Gastrocnemius medialis (tissue), 4 donors: Measurements from ENCODE around the gene TMEM218. TPM values are rescaled to one million over a fixed set of nuclear protein-coding genes. Genes with fewer than 3 reads are reported as not detected.

ENCODE experiments used
- ATAC-seq, 2 donors: fragments of 150-250 bp; one replicate each; pipeline ENCODE4 v1.9.1; 2016
- DNase-seq, 2 donors: peaks; one replicate each; pipeline ENCODE4 v3.0.0-alpha.2; 2019
- H3K27ac ChIP-seq, 4 donors: fragments of 200-600 bp; sonication (generic); 1 replicate in 1 of 4; 2 replicates in 3 of 4; pipeline ENCODE4 v1.5.1; 2016 to 2018; ENCODE audit warnings: mild to moderate bottlenecking in 2 of 4, moderate library complexity in 1 of 4
- H3K27me3 ChIP-seq, 3 donors: fragments of 200-600 bp; sonication (generic) in 2 of 3; 1 replicate in 1 of 3; 2 replicates in 2 of 3; pipeline versions ENCODE4 v1.5.1 to v1.6.0; 2016 to 2019; ENCODE audit warnings: mild to moderate bottlenecking in 1 of 3, moderate library complexity in 1 of 3
- H3K36me3 ChIP-seq, 2 donors: fragments of 200-600 bp; sonication (generic) in 1 of 2; one replicate each; pipeline ENCODE4 v1.5.1; 2017 to 2018
- H3K4me1 ChIP-seq, 2 donors: fragments of 200-600 bp; sonication (generic) in 1 of 2; one replicate each; pipeline ENCODE4 v1.5.1; 2016 to 2017; ENCODE audit warnings: mild to moderate bottlenecking in 2 of 2
- H3K4me3 ChIP-seq, 4 donors: fragments of 200-600 bp; sonication (generic) in 3 of 4; 1 replicate in 1 of 4; 2 replicates in 3 of 4; pipeline ENCODE4 v1.5.1; 2016 to 2019; ENCODE audit warnings: mild to moderate bottlenecking in 2 of 4
- H3K9me3 ChIP-seq, 3 donors: fragments of 200-600 bp; sonication (generic) in 2 of 3; 1 replicate in 1 of 3; 2 replicates in 2 of 3; pipeline ENCODE4 v1.5.1; 2016 to 2019
- POLR2A ChIP-seq, 2 donors: fragments of 450-650 bp; IDR thresholded peaks; one replicate each; pipeline ENCODE4 v1.6.1; 2017; ENCODE audit warnings: antibody characterized with exemption in 2 of 2, mild to moderate bottlenecking in 2 of 2, moderate library complexity in 2 of 2
- in situ Hi-C, 4 donors: fragments of 200-750 bp; cut with MboI; loops; one replicate each; pipeline versions ENCODE4 v1.15.0 to v1.8.0; 2017; ENCODE audit warnings: low sequenced_read_pairs in 4 of 4
- intact Hi-C: fragments of 100-400 bp; cut with DNase I; formaldehyde crosslinking; loops from one replicate; pipeline ENCODE4 v1.15.1; 2023; ENCODE audit warnings: low total_unique reads
- total RNA-seq, 4 donors: library from RNA; depleted of rRNA; stranded (reverse); fragments of >200 nt; gene quantifications; one replicate each; pipeline versions ENCODE4 v1.1.0 to v1.2.3, GENCODE V29; 2016
- TF ChIP-seq, protein P1 (sequence below), 5 experiments: fragments of 450-650 bp in 3 of 5; fragments of 200-600 bp in 2 of 5; sonication (generic) in 2 of 5; IDR thresholded peaks in 4 of 5; conservative IDR thresholded peaks in 1 of 5; 1 replicate in 4 of 5; 2 replicates in 1 of 5; pipeline ENCODE4 v1.5.1; 2016 to 2019; ENCODE audit warnings: antibody characterized with exemption in 5 of 5, mild to moderate bottlenecking in 3 of 5, moderate library complexity in 3 of 5

TMEM218 gene
- total RNA-seq, 4 donors from 2014 or later = 6.3 to 11.2 (median 9.4) TPM

DNA sequence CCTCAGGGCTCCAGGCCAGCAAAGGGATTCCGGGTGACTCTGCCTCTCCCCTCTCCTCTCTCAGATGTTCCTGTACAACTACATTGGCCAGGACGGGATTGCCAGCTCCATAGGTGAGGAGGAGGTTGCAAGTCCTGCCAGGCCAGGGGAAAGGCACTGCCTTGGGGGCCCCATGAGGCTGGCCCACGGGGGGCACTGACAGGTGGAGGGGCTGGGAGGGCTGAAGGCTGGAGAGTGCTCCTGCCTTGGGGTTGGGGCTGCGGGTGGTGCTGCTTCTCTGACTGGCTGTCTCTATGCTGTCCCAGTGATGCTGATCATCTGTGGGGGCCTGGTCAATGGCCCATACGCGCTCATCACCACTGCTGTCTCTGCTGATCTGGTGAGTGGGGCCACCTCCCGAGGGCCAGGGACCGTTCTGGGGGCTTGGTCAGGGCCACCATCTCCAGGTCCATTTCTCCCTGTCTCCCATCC is 26.6 kb downstream of the TMEM218 start:
- no peak for TF ChIP-seq POLR2A (IDR thresholded peaks at IDR 0.05)
- no peaks in the 10 kb centered on the region for H3K9me3 ChIP-seq
- H3K27me3 ChIP-seq = peaks cover 0 to 6% (median 5%) of the 10 kb centered on the region in 3 donors

DNA sequence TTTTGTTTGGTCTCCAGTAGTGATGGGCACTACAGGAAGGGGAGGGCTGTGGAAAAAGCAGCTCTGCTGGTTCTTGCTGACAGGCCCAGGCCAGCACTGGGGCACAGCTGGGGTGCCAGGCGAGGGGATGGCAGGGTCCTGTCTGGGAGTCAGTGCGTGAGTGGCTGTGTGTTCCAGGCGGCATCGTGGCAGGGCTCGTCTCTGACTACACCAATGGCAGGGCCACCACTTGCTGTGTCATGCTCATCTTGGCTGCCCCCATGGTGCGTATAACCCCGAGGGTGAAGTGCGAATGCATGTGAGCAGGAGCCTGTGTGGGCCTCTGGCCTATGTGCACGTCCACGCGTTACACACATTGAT is 27.4 kb downstream of the TMEM218 start:
- intact Hi-C loops (no loop called here), in situ Hi-C loops (no loop called here)
- TF ChIP-seq POLR2A (IDR thresholded peaks at IDR 0.05) = no peak
- TF ChIP-seq, protein P1, sequence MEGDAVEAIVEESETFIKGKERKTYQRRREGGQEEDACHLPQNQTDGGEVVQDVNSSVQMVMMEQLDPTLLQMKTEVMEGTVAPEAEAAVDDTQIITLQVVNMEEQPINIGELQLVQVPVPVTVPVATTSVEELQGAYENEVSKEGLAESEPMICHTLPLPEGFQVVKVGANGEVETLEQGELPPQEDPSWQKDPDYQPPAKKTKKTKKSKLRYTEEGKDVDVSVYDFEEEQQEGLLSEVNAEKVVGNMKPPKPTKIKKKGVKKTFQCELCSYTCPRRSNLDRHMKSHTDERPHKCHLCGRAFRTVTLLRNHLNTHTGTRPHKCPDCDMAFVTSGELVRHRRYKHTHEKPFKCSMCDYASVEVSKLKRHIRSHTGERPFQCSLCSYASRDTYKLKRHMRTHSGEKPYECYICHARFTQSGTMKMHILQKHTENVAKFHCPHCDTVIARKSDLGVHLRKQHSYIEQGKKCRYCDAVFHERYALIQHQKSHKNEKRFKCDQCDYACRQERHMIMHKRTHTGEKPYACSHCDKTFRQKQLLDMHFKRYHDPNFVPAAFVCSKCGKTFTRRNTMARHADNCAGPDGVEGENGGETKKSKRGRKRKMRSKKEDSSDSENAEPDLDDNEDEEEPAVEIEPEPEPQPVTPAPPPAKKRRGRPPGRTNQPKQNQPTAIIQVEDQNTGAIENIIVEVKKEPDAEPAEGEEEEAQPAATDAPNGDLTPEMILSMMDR (IDR thresholded peaks at IDR 0.05 in 4 of 5, conservative IDR thresholded peaks at IDR 0.05 in 1 of 5) = no peak
- DNase-seq (no peak), ATAC-seq (no peak)
- no peak overlapping the region for H3K27ac ChIP-seq
- no peaks in the 10 kb centered on the region for H3K4me1 ChIP-seq
- H3K36me3 ChIP-seq = no peaks in the 10 kb centered on the region
- peaks cover 0 to 6% (median 5%) of the 10 kb centered on the region in 3 donors for H3K27me3 ChIP-seq
- no peak overlapping the region for H3K4me3 ChIP-seq
- no peaks in the 10 kb centered on the region for H3K9me3 ChIP-seq

More for the DNA sequence above, 26.6 kb downstream of the TMEM218 start:
- Histone ChIP-seq H3K4me1 (no peaks in the 10 kb centered on the region), H3K4me3 (no peak overlapping the region), H3K27ac (no peak overlapping the region), H3K36me3 (no peaks in the 10 kb centered on the region)
- no peak for DNase-seq
- in situ Hi-C loops = no loop called here
- no peak for ATAC-seq
- intact Hi-C loops = no loop called here

DNA sequence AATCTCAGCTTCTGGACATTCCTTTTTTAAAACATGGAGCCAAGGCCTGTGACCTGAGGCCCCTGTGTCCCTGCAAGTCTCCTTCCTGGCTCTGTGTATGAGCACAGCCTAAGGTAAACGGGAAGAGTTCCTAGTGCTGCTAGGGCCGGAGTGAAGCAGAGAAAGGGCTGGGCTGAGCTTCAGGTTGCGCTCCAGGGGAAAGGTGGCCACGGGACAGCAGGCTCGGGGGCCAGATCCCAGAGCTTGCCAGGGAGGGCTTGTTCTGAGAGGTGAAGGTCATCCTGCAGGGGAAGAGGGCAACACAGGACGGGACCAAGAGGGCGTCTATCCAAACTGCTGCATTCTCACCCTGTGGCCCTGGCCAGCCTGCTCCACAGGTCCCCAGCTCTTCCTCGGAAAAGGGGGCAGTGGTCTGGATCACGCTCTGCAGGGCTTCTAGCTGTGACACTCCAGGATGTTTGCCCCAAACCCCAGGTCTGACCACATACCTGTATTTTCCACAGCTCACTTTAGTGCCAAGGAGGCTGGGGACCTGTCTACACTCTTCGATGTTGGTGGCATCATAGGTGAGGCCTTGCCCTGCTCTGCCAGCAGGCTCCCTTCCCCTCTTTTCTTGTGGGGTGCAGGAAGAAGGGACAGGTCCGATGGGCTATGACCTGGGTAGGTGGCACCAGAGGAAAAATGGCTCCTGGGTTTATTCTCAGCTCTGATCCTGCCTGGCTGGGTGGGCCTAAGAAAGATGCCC is 27.9 kb downstream of the TMEM218 start:
- peaks cover 0 to 6% (median 5%) of the 10 kb centered on the region in 3 donors for H3K27me3 ChIP-seq
- DNase-seq (no peak), ATAC-seq (no peak)
- H3K36me3 ChIP-seq = no peaks in the 10 kb centered on the region
- no peaks in the 10 kb centered on the region for H3K9me3 ChIP-seq
- no peaks in the 10 kb centered on the region for H3K4me1 ChIP-seq
- intact Hi-C loops (no loop called here), in situ Hi-C loops (no loop called here)
- no peak overlapping the region for H3K4me3 ChIP-seq
- TF ChIP-seq, protein P1 (IDR thresholded peaks at IDR 0.05 in 4 of 5, conservative IDR thresholded peaks at IDR 0.05 in 1 of 5) = no peak
- TF ChIP-seq POLR2A (IDR thresholded peaks at IDR 0.05) = no peak
- H3K27ac ChIP-seq = no peak overlapping the region

DNA sequence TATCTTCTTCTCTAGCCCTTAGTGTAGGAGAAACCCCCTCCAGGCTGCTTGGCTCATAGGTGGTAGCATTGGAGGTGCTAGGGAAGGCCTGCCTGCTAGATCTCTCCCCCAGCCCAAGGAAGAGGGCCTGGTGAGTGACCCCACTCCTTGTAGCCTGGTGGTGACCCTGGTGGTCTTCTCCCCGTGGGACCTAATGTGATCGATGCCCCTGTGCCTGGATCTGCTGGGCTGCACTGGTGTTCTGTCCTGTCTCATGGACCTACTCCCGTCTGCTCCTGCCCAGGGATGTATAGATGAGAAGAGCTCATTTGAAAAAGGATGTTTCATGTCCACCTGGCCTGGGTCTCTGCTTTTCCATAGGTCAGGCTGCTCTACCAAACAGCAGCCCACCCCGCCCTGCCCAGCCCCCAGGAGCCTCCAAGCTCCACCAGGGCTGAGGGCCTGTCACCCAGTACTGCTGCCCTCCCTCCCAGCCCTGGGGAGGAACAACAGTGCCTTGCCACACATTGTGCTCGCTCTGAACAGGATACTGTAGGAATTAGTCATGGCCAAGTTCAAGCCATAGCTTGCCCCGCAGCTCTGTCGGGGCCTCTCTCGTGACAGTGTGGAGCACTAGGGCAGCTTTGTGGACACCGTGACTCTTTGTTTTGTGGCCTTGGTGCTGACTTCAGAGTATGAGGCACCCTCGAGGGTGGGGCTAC is 28.7 kb downstream of the TMEM218 start:
- Histone ChIP-seq H3K27ac (no peak overlapping the region), H3K27me3 (peaks cover 0 to 6% (median 5%) of the 10 kb centered on the region in 3 donors), H3K9me3 (no peaks in the 10 kb centered on the region), H3K36me3 (no peaks in the 10 kb centered on the region), H3K4me1 (no peaks in the 10 kb centered on the region), H3K4me3 (no peak overlapping the region)
- intact Hi-C loops (no loop called here), in situ Hi-C loops (no loop called here)
- TF ChIP-seq, protein P1 (IDR thresholded peaks at IDR 0.05 in 4 of 5, conservative IDR thresholded peaks at IDR 0.05 in 1 of 5) = no peak
- no peak for TF ChIP-seq POLR2A (IDR thresholded peaks at IDR 0.05)
- DNase-seq = no peak
- no peak for ATAC-seq

DNA sequence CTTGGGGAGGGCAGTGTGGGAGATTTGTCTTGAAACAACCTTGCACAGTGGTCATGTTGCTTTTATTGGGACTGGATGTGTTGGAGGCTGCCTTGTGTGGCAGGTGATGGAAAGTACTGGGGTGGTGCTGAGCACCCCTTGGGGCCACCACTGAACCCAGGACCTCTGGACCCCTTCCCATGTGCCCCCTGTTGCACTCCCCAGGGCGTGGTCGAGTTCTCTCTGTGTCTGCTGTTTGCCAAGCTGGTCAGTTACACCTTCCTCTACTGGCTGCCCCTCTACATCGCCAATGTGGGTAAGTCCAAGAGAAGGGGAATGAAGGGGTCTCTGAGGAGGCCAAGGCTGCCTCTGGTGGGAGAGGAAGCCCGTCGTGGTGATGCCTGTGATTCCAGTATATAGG is 29.4 kb downstream of the TMEM218 start:
- ATAC-seq = no peak
- Histone ChIP-seq H3K9me3 (no peaks in the 10 kb centered on the region), H3K4me1 (no peaks in the 10 kb centered on the region), H3K36me3 (no peaks in the 10 kb centered on the region), H3K27me3 (peaks cover 0 to 6% (median 5%) of the 10 kb centered on the region in 3 donors), H3K27ac (no peak overlapping the region), H3K4me3 (no peak overlapping the region)
- DNase-seq = no peak
- TF ChIP-seq, protein P1 (IDR thresholded peaks at IDR 0.05 in 4 of 5, conservative IDR thresholded peaks at IDR 0.05 in 1 of 5) = no peak
- no peak for TF ChIP-seq POLR2A (IDR thresholded peaks at IDR 0.05)
- intact Hi-C loops (no loop called here), in situ Hi-C loops (no loop called here)
